Measurements from ENCODE around the gene CLSTN2. TPM values are rescaled to one million over a fixed set of nuclear protein-coding genes. Genes with fewer than 3 reads are reported as not detected.

CLSTN2 gene
- total and polyA plus RNA-seq, 10 donors: 0.02 to 0.22 (median 0.13) TPM; not detected in 1

GRCh38 chr3:140311428-140311827, 376.4 kb downstream of the CLSTN2 start:
- TF ChIP-seq POLR2A (IDR thresholded peaks at IDR 0.05) (no peak), CTCF (IDR thresholded peaks at IDR 0.05 in 8 of 11, conservative IDR thresholded peaks at IDR 0.05 in 3 of 11) (no peak), POLR2AphosphoS5 (IDR thresholded peaks at IDR 0.05) (no peak)
- no peaks in the 10 kb centered on the region for H3K9me3 ChIP-seq
- no peaks in the 10 kb centered on the region for H3K36me3 ChIP-seq
- DNase-seq: no peak
- WGBS, 5 donors: 93 to 96% (median 94%) methylated on average over 5 of the region's 5 CpGs
- no peak overlapping the region for H3K27ac ChIP-seq
- H3K27me3 ChIP-seq (replicated peaks in 1 of 7): no peaks in the 10 kb centered on the region
- H3K4me1 ChIP-seq: no peaks in the 10 kb centered on the region
- no peak overlapping the region for H3K4me3 ChIP-seq
- intact Hi-C loops (cut with DNase I; ENCODE audit: low total_unique reads): no loop called here

GRCh38 chr3:140315955-140316354, 381.0 kb downstream of the CLSTN2 start:
- Histone ChIP-seq H3K9me3 (no peaks in the 10 kb centered on the region), H3K4me1 (no peaks in the 10 kb centered on the region)
- no peak for TF ChIP-seq CTCF (IDR thresholded peaks at IDR 0.05 in 8 of 11, conservative IDR thresholded peaks at IDR 0.05 in 3 of 11)
- TF ChIP-seq POLR2A (IDR thresholded peaks at IDR 0.05): no peak
- no peak for TF ChIP-seq POLR2AphosphoS5 (IDR thresholded peaks at IDR 0.05)

GRCh38 chr3:140316466-140316865, 381.5 kb downstream of the CLSTN2 start:
- H3K27ac ChIP-seq: no peak overlapping the region
- no peaks in the 10 kb centered on the region for H3K4me1 ChIP-seq
- intact Hi-C loops (cut with DNase I; ENCODE audit: low total_unique reads): no loop called here
- TF ChIP-seq POLR2A (IDR thresholded peaks at IDR 0.05) (no peak), POLR2AphosphoS5 (IDR thresholded peaks at IDR 0.05) (no peak), CTCF (IDR thresholded peaks at IDR 0.05 in 8 of 11, conservative IDR thresholded peaks at IDR 0.05 in 3 of 11) (no peak)
- no peak for DNase-seq
- H3K9me3 ChIP-seq: no peaks in the 10 kb centered on the region
- WGBS, 5 donors: 34 to 42% (median 37%) methylated on average over 1 of the region's 1 CpG
- H3K27me3 ChIP-seq (replicated peaks in 1 of 7): peaks cover 0 to 10% (median 0%) of the 10 kb centered on the region in 7 donors
- no peaks in the 10 kb centered on the region for H3K36me3 ChIP-seq
- no peak overlapping the region for H3K4me3 ChIP-seq

More at GRCh38 chr3:140315955-140316354, 381.0 kb downstream of the CLSTN2 start:
- Histone ChIP-seq H3K36me3 (no peaks in the 10 kb centered on the region), H3K27ac (no peak overlapping the region), H3K27me3 (replicated peaks in 1 of 7) (peaks cover 0 to 8% (median 0%) of the 10 kb centered on the region in 7 donors), H3K4me3 (no peak overlapping the region)
- DNase-seq: no peak
- intact Hi-C loops (cut with DNase I; ENCODE audit: low total_unique reads): no loop called here

GRCh38 chr3:140316868-140317400, 381.9 kb downstream of the CLSTN2 start:
- TF ChIP-seq POLR2A (IDR thresholded peaks at IDR 0.05): no peak
- no peak for TF ChIP-seq POLR2AphosphoS5 (IDR thresholded peaks at IDR 0.05)
- TF ChIP-seq CTCF (IDR thresholded peaks at IDR 0.05 in 8 of 11, conservative IDR thresholded peaks at IDR 0.05 in 3 of 11): no peak
- Histone ChIP-seq H3K27ac (no peak overlapping the region), H3K27me3 (replicated peaks in 1 of 7) (peaks cover 0 to 15% (median 0%) of the 10 kb centered on the region in 7 donors), H3K36me3 (no peaks in the 10 kb centered on the region), H3K4me1 (no peaks in the 10 kb centered on the region), H3K9me3 (no peaks in the 10 kb centered on the region), H3K4me3 (no peak overlapping the region)
- WGBS, 5 donors: 42 to 68% (median 64%) methylated on average over 2 of the region's 2 CpGs
- no peak for DNase-seq
- intact Hi-C loops (cut with DNase I; ENCODE audit: low total_unique reads): no loop called here
